Neural progenitor cell (in vitro differentiated cells): Measurements from ENCODE around the gene DNMT3L. TPM values are rescaled to one million over a fixed set of nuclear protein-coding genes. Genes with fewer than 3 reads are reported as not detected.

Experiments used
- DNase-seq: peaks from one replicate; pipeline ENCODE4 v3.0.0-alpha.2; 2016; ENCODE audit warnings: low spot score
- H2AFZ ChIP-seq: fragments of 200-600 bp; sonication (generic); replicated peaks from 2 replicates; pipeline ENCODE4 v1.6.1; 2016; ENCODE audit warnings: antibody characterized with exemption
- H3F3A ChIP-seq: fragments of 200-600 bp; sonication (generic); 2 replicates; pipeline ENCODE4 v1.6.1; 2016; ENCODE audit warnings: antibody characterized with exemption, low read depth
- H3K27ac ChIP-seq: fragments of 200-600 bp; sonication (generic); 2 replicates; pipeline ENCODE4 v1.5.1; 2016; ENCODE audit warnings: mild to moderate bottlenecking
- H3K27me3 ChIP-seq: fragments of 200-600 bp; sonication (generic); 2 replicates; pipeline ENCODE4 v1.6.1; 2016; ENCODE audit warnings: mild to moderate bottlenecking, moderate library complexity
- H3K36me3 ChIP-seq: fragments of 200-600 bp; sonication (generic); 2 replicates; pipeline ENCODE4 v1.5.1; 2016
- H3K4me1 ChIP-seq: fragments of 200-600 bp; sonication (generic); 2 replicates; pipeline ENCODE4 v1.6.1; 2016; ENCODE audit warnings: mixed run types
- H3K4me2 ChIP-seq: fragments of 200-600 bp; sonication (generic); 2 replicates; pipeline ENCODE4 v1.6.1; 2016
- H3K4me3 ChIP-seq: fragments of 200-600 bp; sonication (generic); 2 replicates; pipeline ENCODE4 v1.5.1; 2016
- H3K79me2 ChIP-seq: fragments of 200-600 bp; sonication (generic); 2 replicates; pipeline ENCODE4 v1.6.1; 2016; ENCODE audit warnings: low read depth
- H3K9ac ChIP-seq: fragments of 200-600 bp; sonication (generic); 2 replicates; pipeline ENCODE4 v1.6.1; 2016
- H3K9me3 ChIP-seq: fragments of 200-600 bp; sonication (generic); 2 replicates; pipeline ENCODE4 v1.5.1; 2016; ENCODE audit warnings: low read depth
- H4K20me1 ChIP-seq: fragments of 200-600 bp; sonication (generic); 2 replicates; pipeline ENCODE4 v1.6.1; 2016; ENCODE audit warnings: low read depth
- H3K27ac Mint-ChIP-seq: 3 replicates; pipeline ENCODE4 v1.8.0; 2021; ENCODE audit warnings: mixed read lengths
- H3K27me3 Mint-ChIP-seq: 2 replicates; pipeline ENCODE4 v1.8.0; 2022; ENCODE audit warnings: low read depth, mild to moderate bottlenecking, inconsistent platforms, moderate library complexity, mixed read lengths; ENCODE audit not compliant: insufficient read depth
- H3K36me3 Mint-ChIP-seq: 3 replicates; pipeline ENCODE4 v1.8.0; 2021; ENCODE audit warnings: mixed read lengths
- H3K4me1 Mint-ChIP-seq: 3 replicates; pipeline ENCODE4 v1.8.0; 2021; ENCODE audit warnings: mixed read lengths
- H3K4me3 Mint-ChIP-seq: 3 replicates; pipeline ENCODE4 v1.8.0; 2021; ENCODE audit warnings: mild to moderate bottlenecking, moderate library complexity, mixed read lengths
- H3K9me3 Mint-ChIP-seq: 3 replicates; pipeline ENCODE4 v1.8.0; 2020; ENCODE audit warnings: mixed read lengths
- CTCF ChIP-seq: fragments of 200-600 bp; sonication (generic); IDR thresholded peaks from 2 replicates; pipeline ENCODE4 v1.5.1; 2017; ENCODE audit warnings: antibody characterized with exemption, mild to moderate bottlenecking
- EZH2 ChIP-seq: fragments of 200-600 bp; sonication (generic); IDR thresholded peaks from 2 replicates; pipeline ENCODE4 v1.6.1; 2017; ENCODE audit warnings: antibody characterized with exemption, mild to moderate bottlenecking, moderate library complexity
- EZH2phosphoT487 ChIP-seq: fragments of 200-600 bp; sonication (generic); IDR thresholded peaks from 2 replicates; pipeline ENCODE4 v1.6.1; 2017; ENCODE audit warnings: antibody characterized with exemption
- total RNA-seq: library from RNA; depleted of rRNA; stranded (reverse); fragments of >200 nt; gene quantifications from 2 replicates; pipeline ENCODE4 v1.2.3, GENCODE V29; 2015; ENCODE audit warnings: low replicate concordance

The DNMT3L gene
- total RNA-seq, 1 donor from 2014 or later: not detected

GRCh38 chr21:44263221-44263760 lies 1.6 kb upstream of the DNMT3L start:
- Histone ChIP-seq H3K27ac (peak overlapping the region; percentile 63), H2AFZ (peak overlapping the region; percentile 60), H3K4me2 (peak overlapping the region; percentile 71), H3K4me1 (peaks cover 11% of the 10 kb centered on the region), H3K27me3 (no peaks in the 10 kb centered on the region), H3K4me3 (peak overlapping the region; percentile 9), H3K9me3 (no peaks in the 10 kb centered on the region), H3F3A (peaks cover 14% of the 10 kb centered on the region), H3K36me3 (no peaks in the 10 kb centered on the region), H4K20me1 (no peaks in the 10 kb centered on the region), H3K9ac (peak overlapping the region; percentile 20), H3K79me2 (no peaks in the 10 kb centered on the region)
- H3K4me3 Mint-ChIP-seq: peak overlapping the region; percentile 55
- H3K36me3 Mint-ChIP-seq: no peaks in the 10 kb centered on the region
- DNase-seq: peak; percentile 80
- TF ChIP-seq EZH2 (no peak), EZH2phosphoT487 (no peak), CTCF (no peak)
- peaks cover 5% of the 10 kb centered on the region for H3K4me1 Mint-ChIP-seq
- peak overlapping the region; percentile 81 for H3K27ac Mint-ChIP-seq
- H3K9me3 Mint-ChIP-seq: peaks cover 10% of the 10 kb centered on the region
- peaks cover 9% of the 10 kb centered on the region for H3K27me3 Mint-ChIP-seq

GRCh38 chr21:44262338-44263056 lies 800 bp upstream of the DNMT3L start:
- DNase-seq: no peak
- no peak overlapping the region for H3K9ac ChIP-seq
- no peaks in the 10 kb centered on the region for H3K9me3 ChIP-seq
- H3F3A ChIP-seq: peaks cover 14% of the 10 kb centered on the region
- peaks cover 14% of the 10 kb centered on the region for H3K27me3 Mint-ChIP-seq
- H3K9me3 Mint-ChIP-seq: peaks cover 10% of the 10 kb centered on the region
- H2AFZ ChIP-seq: no peak overlapping the region
- no peaks in the 10 kb centered on the region for H3K36me3 ChIP-seq
- no peak overlapping the region for H3K27ac ChIP-seq
- no peaks in the 10 kb centered on the region for H3K79me2 ChIP-seq
- H3K4me2 ChIP-seq: no peak overlapping the region
- peaks cover 11% of the 10 kb centered on the region for H3K4me1 ChIP-seq
- H3K27me3 ChIP-seq: no peaks in the 10 kb centered on the region
- no peak for TF ChIP-seq EZH2
- TF ChIP-seq CTCF: no peak
- no peak for TF ChIP-seq EZH2phosphoT487
- no peak overlapping the region for H3K27ac Mint-ChIP-seq
- no peak overlapping the region for H3K4me3 ChIP-seq
- peaks cover 5% of the 10 kb centered on the region for H3K4me1 Mint-ChIP-seq
- no peaks in the 10 kb centered on the region for H4K20me1 ChIP-seq
- H3K4me3 Mint-ChIP-seq: no peak overlapping the region
- no peaks in the 10 kb centered on the region for H3K36me3 Mint-ChIP-seq

DNA sequence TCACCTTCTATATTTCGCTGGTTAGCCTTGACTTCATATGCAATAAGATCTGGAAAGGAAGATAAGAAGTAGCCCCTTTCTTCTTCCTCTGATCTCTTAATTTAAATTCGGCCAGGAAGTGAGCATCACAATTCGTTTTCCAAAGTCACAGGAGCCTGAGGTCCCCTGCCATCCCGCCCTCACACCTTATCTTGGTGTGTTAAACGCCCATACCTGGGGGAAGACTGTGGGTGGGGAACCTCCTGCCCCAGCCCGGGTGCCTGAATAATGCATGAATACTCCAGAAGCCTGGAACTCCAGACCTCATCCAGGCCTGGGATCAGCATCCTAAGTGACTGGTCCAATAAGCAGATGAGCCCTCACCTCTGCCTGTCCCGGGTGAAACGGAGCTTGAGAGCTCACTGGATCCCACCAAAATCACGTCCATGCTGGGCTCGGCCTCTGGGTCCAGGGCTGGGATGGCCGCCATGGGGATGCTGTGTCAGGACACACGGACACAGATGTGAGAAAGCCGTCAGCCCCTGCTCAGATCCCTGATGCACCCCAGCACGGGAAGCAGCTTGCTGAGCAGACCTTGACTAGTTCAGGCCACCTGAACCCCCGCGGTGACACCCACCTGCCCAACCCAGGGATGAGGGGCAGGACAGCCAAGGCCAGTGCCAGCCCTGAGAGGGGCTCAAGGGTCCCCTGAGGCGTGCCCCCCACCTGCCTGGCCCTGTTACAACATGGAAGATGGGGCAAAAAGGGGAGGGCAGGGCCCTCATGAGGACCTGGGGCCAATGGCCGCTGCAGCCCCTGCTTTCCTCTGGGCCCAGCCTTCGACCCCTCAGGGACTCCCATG lies 686 bp downstream of the DNMT3L start:
- Mint-ChIP-seq H3K27me3 (peaks cover 11% of the 10 kb centered on the region), H3K27ac (no peak overlapping the region), H3K36me3 (no peaks in the 10 kb centered on the region), H3K9me3 (peaks cover 10% of the 10 kb centered on the region), H3K4me1 (peaks cover 5% of the 10 kb centered on the region), H3K4me3 (no peak overlapping the region)
- no peak for DNase-seq
- no peak overlapping the region for H3K9ac ChIP-seq
- no peak overlapping the region for H2AFZ ChIP-seq
- H3K4me3 ChIP-seq: no peak overlapping the region
- peaks cover 11% of the 10 kb centered on the region for H3K4me1 ChIP-seq
- TF ChIP-seq CTCF: no peak
- no peak for TF ChIP-seq EZH2
- no peak for TF ChIP-seq EZH2phosphoT487
- no peaks in the 10 kb centered on the region for H3K9me3 ChIP-seq
- peaks cover 14% of the 10 kb centered on the region for H3F3A ChIP-seq
- H3K36me3 ChIP-seq: no peaks in the 10 kb centered on the region
- H4K20me1 ChIP-seq: no peaks in the 10 kb centered on the region
- no peak overlapping the region for H3K27ac ChIP-seq
- H3K4me2 ChIP-seq: no peak overlapping the region
- no peaks in the 10 kb centered on the region for H3K79me2 ChIP-seq
- H3K27me3 ChIP-seq: no peaks in the 10 kb centered on the region
